Fibroblast of peridontal ligament (primary cell): ENCODE results near the gene DUSP22.

Experiments used
- DNase-seq: peaks from one replicate; pipeline ENCODE4 v3.0.0-alpha.2; 2010; ENCODE audit errors: extremely low read depth

Gene DUSP22

GRCh38 chr6:351867-352289, 59.6 kb downstream of the DUSP22 start:
- DNase-seq: no peak

- no peak for DNase-seq
These were observed 60.2 kb downstream of the DUSP22 start for GRCh38 chr6:352474-352873.

DNA sequence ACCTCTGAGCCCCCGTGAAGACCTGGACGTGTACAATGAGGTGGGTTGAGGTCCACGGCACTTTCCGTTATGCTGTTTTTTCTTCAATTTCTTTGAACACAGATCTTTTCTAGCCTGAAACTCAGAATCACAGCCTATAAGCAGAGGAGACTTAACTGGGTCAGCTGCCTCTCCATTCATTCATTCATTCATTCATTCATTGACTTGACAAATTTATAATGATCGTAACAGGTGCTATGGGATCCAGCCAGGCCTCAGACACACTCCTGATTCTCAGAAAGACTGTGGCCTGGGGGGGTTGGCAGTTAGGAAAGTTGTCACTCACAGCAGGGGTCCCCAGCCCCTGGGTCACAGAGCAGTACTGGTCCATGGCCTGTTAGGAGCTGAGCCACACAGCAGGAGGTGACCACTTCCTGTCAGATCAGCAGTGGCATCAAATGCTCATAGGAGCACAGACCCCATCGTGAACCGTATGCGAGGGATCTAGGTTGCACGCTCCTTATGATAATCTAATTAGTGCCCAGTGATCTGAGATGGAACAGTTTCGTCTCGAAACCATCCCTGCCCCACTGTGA, 60.7 kb downstream of the DUSP22 start:
- DNase-seq: no peak

GRCh38 chr6:353642-354614, 61.6 kb downstream of the DUSP22 start:
- no peak for DNase-seq

- DNase-seq: no peak
These were observed 62.5 kb downstream of the DUSP22 start for GRCh38 chr6:354631-355280.

DNA sequence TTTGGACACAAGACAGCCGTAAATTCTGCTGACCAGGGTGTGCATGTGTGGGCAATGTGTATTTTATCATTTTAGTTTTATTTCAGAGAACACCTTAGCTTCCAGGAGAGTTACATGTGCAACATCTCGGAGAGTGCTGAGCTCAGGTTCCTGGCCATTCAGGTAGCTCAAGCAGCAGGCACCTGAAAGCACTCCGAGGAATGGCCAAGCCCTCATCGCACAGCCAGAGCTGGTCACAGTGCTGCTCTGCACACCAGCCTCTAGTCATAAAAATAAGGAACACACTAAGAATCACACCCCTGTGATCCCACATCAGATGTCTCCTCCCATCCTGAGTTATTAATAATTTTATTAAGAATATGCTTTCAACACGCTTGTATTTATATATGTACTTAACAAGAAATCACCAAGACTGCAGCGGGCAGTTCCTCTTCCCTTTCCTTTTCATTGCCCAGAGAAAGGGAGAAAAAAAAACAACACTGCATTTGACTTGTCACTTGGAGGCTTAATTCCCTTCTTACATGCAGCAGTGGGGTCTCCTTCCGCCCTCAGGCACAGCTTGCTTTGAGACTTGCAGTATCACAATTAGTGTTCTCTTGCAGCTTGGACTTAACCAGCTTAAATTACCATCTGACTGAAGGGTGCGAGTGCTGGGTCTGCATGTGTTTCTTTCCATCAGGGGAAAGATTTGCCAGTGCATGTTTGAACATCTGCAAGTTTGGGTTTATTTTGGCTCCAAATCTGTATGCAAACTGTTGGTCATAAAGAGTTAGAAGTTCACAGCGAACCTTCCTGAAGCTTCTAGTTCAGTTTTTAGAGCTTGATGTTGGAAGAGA, 63.3 kb downstream of the DUSP22 start:
- DNase-seq: no peak

- no peak for DNase-seq
These were observed 64.6 kb downstream of the DUSP22 start for GRCh38 chr6:356828-357251.

- DNase-seq: no peak
These were observed 65.0 kb downstream of the DUSP22 start for GRCh38 chr6:357261-357790.

- no peak for DNase-seq
These were observed 65.6 kb downstream of the DUSP22 start for GRCh38 chr6:357791-358341.

- DNase-seq: no peak
These were observed 66.1 kb downstream of the DUSP22 start for GRCh38 chr6:358432-358831.

DNA sequence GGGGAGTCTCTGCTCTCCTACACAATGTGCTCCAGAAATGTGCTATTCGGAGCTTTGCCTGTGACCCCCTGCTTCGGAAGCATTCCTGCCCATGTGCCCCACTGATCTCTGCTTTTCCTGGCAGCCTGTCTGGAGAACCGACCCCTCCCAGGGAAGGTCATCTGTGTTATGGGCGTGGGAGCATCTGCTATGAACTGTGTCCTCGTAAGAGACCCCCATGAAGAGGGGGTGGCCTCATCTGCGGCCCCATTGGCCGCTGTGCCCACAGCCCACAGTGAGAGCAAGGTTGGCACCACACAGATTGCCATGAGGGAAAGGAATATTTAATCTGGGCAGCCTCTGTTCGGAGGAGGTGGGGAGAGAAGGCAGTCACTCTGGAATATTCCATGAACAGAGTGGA, 66.6 kb downstream of the DUSP22 start:
- DNase-seq: no peak

DNA sequence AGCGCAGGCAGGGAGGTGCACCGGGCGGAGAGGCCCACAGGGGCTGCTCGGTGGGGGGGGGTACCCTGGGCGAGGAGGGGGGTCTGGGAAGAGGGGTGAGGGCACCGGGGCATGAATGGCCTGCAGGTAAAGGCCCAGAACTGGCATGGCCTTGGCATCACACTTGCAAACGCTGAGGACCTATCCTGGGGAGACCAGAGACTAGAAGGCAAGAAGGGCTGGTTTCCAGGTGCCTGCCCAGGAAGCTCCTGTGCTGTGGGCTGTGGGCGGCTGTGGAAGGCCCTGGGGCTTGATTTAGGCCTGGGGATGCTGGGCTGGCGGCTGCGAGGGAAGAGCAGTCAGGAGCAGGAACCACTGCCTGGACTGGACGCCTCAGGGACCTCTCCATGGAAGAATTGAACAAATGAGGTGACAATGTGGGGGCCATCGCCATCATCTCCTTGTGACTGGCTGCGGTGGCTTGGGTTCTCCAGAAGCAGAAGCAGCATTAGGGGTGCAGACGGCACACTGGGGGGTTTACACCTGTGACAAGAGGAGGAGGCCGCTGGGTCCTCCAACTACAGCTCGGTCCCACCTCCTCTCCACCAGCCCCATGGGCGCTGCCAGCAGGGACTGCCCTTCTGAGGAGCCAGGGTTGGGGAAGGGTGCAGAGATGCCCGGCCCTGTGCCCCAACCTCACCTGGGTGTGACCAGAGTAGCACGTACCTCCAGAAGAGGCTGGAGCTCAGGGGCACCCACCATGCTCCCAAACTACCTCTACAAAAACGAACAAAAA, 67.2 kb downstream of the DUSP22 start:
- DNase-seq: no peak

GRCh38 chr6:360349-360748, 68.1 kb downstream of the DUSP22 start:
- no peak for DNase-seq

DNA sequence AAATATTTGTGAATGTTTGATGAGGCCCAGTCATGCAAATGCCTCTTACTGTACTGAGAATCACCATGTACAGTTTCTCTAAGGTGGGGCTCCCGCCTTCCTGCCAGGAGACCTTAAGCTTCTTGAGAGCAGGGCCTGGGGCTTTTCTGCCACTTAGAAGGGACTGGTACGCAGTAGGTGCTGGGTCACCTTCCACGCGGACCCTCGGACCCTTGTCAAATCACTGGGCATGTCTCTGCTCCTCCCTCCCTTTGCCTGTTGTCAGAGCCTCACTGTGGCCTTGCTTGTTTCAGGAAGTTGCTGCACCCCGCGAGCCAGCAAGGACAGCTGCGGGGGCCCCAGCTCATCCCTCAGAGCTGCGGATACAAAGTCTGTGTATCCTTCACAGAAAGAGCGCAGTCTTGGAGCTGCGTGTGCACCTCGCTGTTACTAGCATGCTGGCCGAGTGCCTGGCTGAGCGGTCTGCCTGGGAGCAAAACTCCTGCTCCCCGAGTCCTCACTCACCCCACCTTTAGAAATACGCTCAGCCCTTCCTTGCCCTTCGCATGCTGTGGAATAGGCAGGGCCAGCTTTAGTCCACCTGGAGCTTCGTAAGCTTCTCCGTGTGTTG, 68.6 kb downstream of the DUSP22 start:
- no peak for DNase-seq

GRCh38 chr6:361411-362132, 69.3 kb downstream of the DUSP22 start:
- DNase-seq: no peak

DNA sequence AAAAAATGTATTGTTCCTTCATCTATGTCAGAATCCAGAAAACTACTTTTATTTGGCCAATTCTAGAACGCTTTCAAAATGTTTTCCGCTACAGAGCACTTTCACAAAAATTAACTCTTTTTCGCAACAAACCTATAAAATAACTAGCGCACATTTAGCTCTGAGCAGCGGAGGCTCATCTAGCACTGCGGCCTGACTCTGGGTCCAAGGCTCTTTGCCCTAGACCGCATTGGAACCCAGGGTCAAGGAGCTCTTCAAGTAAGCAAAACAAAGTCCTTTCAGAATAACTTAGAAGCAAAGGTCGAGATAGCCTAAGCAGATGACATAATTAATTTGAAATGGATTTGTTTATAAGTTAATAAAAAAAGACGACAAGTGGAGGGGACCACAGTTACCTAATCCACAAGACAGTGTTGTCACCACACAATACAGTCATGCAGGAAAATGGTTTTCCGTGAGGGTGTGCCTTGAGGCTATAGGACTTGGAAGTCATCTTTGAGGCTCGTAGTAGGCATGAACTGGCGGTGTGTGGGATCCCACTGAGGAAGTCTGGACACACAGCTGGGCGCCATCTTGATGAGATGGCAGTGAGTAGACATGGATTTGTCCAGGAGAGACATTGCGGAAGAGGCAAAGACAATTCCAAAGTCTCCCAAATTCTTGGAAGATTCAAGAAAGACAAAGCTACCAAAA, 70.1 kb downstream of the DUSP22 start:
- no peak for DNase-seq

DNA sequence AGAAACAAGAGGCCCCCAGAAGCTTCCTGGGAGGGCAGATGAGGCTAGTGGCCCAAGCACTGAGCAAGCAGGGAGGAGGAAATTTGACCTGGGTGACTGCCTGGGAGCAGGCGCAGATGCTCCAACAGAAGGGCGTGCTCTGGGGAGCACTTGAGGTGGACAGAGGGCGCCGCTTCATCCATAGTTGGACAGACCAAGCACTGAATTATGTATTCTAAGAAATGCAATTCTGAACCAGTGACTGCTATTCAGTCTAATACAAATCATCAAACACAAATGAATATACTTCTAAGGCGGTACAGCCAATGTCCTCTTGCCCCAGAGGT, 70.6 kb downstream of the DUSP22 start:
- no peak for DNase-seq

- DNase-seq: no peak
These were observed 71.0 kb downstream of the DUSP22 start for GRCh38 chr6:363291-363690.

- DNase-seq: no peak
These were observed 71.6 kb downstream of the DUSP22 start for GRCh38 chr6:363909-364308.
